Muscle layer of colon (tissue), 2 donors: ENCODE data around the gene HHEX.
A peak's percentile ranks its signal among the peaks of the same experiment; 100 is the strongest.

ENCODE experiments used
- H3K27ac ChIP-seq: one replicate; pipeline ENCODE4 v1.7.0; 2013; ENCODE audit warnings: low read depth, mild to moderate bottlenecking, low read length, moderate library complexity
- H3K27me3 ChIP-seq, 2 donors: one replicate each; pipeline ENCODE4 v1.7.0; 2013; ENCODE audit warnings: low read length in 2 of 2, mild to moderate bottlenecking in 2 of 2; ENCODE audit not compliant: insufficient read depth in 2 of 2, control insufficient read depth in 1 of 2
- H3K36me3 ChIP-seq: one replicate; pipeline ENCODE4 v1.7.0; 2013; ENCODE audit warnings: mild to moderate bottlenecking, low read length; ENCODE audit not compliant: insufficient read depth
- H3K4me1 ChIP-seq: one replicate; pipeline ENCODE4 v1.7.0; 2013; ENCODE audit warnings: mild to moderate bottlenecking, low read length; ENCODE audit not compliant: insufficient read depth
- H3K4me3 ChIP-seq, 2 donors: one replicate each; pipeline ENCODE4 v1.7.0; 2013; ENCODE audit warnings: low read length in 2 of 2, low read depth in 1 of 2, mild to moderate bottlenecking in 1 of 2, moderate library complexity in 1 of 2
- H3K9ac ChIP-seq: one replicate; pipeline ENCODE4 v1.7.0; 2013; ENCODE audit warnings: low read length
- H3K9me3 ChIP-seq: one replicate; pipeline ENCODE4 v1.7.0; 2013; ENCODE audit warnings: mild to moderate bottlenecking, low read length
- donor health status: abdominal sarcoma.
- donor health status: Adenocarcinoma of cecum.

HHEX gene

GRCh38 chr10:92678206-92678605 lies 11.5 kb upstream of the HHEX start:
- no peaks in the 10 kb centered on the region for H3K4me1 ChIP-seq
- no peak overlapping the region for H3K27ac ChIP-seq
- H3K9ac ChIP-seq: no peak overlapping the region
- H3K9me3 ChIP-seq: no peaks in the 10 kb centered on the region
- no peak overlapping the region for H3K4me3 ChIP-seq
- H3K27me3 ChIP-seq: no peaks in the 10 kb centered on the region
- no peaks in the 10 kb centered on the region for H3K36me3 ChIP-seq

GRCh38 chr10:92681306-92681834 lies 8.4 kb upstream of the HHEX start:
- H3K4me3 ChIP-seq: no peak overlapping the region
- H3K36me3 ChIP-seq: no peaks in the 10 kb centered on the region
- no peaks in the 10 kb centered on the region for H3K9me3 ChIP-seq

GRCh38 chr10:92688573-92688926 lies 1.2 kb upstream of the HHEX start:
- peaks cover 5% of the 10 kb centered on the region for H3K4me1 ChIP-seq
- H3K9ac ChIP-seq: no peak overlapping the region
- H3K27me3 ChIP-seq: peaks cover 0 to 22% of the 10 kb centered on the region in 2 donors
- no peaks in the 10 kb centered on the region for H3K36me3 ChIP-seq
- no peaks in the 10 kb centered on the region for H3K9me3 ChIP-seq
- H3K27ac ChIP-seq: peak overlapping the region; percentile 66
- H3K4me3 ChIP-seq: peak overlapping the region; percentile 66 to 77

More at GRCh38 chr10:92681306-92681834, 8.4 kb upstream of the HHEX start:
- Histone ChIP-seq H3K27ac (no peak overlapping the region), H3K9ac (no peak overlapping the region), H3K4me1 (no peaks in the 10 kb centered on the region), H3K27me3 (no peaks in the 10 kb centered on the region)

- H3K36me3 ChIP-seq: no peaks in the 10 kb centered on the region
- H3K27me3 ChIP-seq: peaks cover 0 to 22% of the 10 kb centered on the region in 2 donors
- no peaks in the 10 kb centered on the region for H3K9me3 ChIP-seq
- peak overlapping the region; percentile 66 to 77 for H3K4me3 ChIP-seq
- peak overlapping the region; percentile 13 for H3K9ac ChIP-seq
- peak overlapping the region; percentile 66 for H3K27ac ChIP-seq
- peaks cover 5% of the 10 kb centered on the region for H3K4me1 ChIP-seq
Measured at GRCh38 chr10:92688927-92689662, 660 bp upstream of the HHEX start.

GRCh38 chr10:92690211-92690914 lies 608 bp downstream of the HHEX start:
- H3K36me3 ChIP-seq: peaks cover 3% of the 10 kb centered on the region
- peak overlapping the region; percentile 52 to 79 for H3K4me3 ChIP-seq
- peak overlapping the region; percentile 80 for H3K27ac ChIP-seq
- H3K9ac ChIP-seq: no peak overlapping the region
- H3K4me1 ChIP-seq: peaks cover 5% of the 10 kb centered on the region
- H3K9me3 ChIP-seq: no peaks in the 10 kb centered on the region
- H3K27me3 ChIP-seq: peaks cover 0 to 22% of the 10 kb centered on the region in 2 donors

GRCh38 chr10:92690915-92691590 lies 1.3 kb downstream of the HHEX start:
- peaks cover 5% of the 10 kb centered on the region for H3K4me1 ChIP-seq
- peak overlapping the region; percentile 1 to 52 for H3K4me3 ChIP-seq
- H3K27me3 ChIP-seq: peaks cover 0 to 23% of the 10 kb centered on the region in 2 donors
- peaks cover 3% of the 10 kb centered on the region for H3K36me3 ChIP-seq
- no peak overlapping the region for H3K9ac ChIP-seq
- H3K27ac ChIP-seq: peak overlapping the region; percentile 22
- no peaks in the 10 kb centered on the region for H3K9me3 ChIP-seq

- Histone ChIP-seq H3K27me3 (peaks cover 0 to 28% of the 10 kb centered on the region in 2 donors), H3K9ac (no peak overlapping the region), H3K9me3 (no peaks in the 10 kb centered on the region), H3K27ac (peak overlapping the region; percentile 22), H3K36me3 (peaks cover 3% of the 10 kb centered on the region), H3K4me3 (peak overlapping the region; percentile 1 to 41), H3K4me1 (peaks cover 5% of the 10 kb centered on the region)
Measured at GRCh38 chr10:92691591-92692079, 1.9 kb downstream of the HHEX start.

- Histone ChIP-seq H3K36me3 (peaks cover 3% of the 10 kb centered on the region), H3K4me3 (peak overlapping the region; percentile 10 to 41), H3K27me3 (peaks cover 0 to 28% of the 10 kb centered on the region in 2 donors), H3K4me1 (peaks cover 5% of the 10 kb centered on the region), H3K9me3 (no peaks in the 10 kb centered on the region), H3K9ac (no peak overlapping the region), H3K27ac (no peak overlapping the region)
Measured at GRCh38 chr10:92692080-92692671, 2.4 kb downstream of the HHEX start.

GRCh38 chr10:92692697-92693533 lies 3.2 kb downstream of the HHEX start:
- no peak overlapping the region for H3K27ac ChIP-seq
- peaks cover 5% of the 10 kb centered on the region for H3K4me1 ChIP-seq
- H3K36me3 ChIP-seq: peaks cover 3% of the 10 kb centered on the region
- H3K9ac ChIP-seq: no peak overlapping the region
- H3K4me3 ChIP-seq: peak overlapping the region; percentile 10 to 41
- H3K27me3 ChIP-seq: peaks cover 0 to 28% of the 10 kb centered on the region in 2 donors
- H3K9me3 ChIP-seq: no peaks in the 10 kb centered on the region

- H3K36me3 ChIP-seq: peaks cover 3% of the 10 kb centered on the region
- H3K9ac ChIP-seq: no peak overlapping the region
- H3K9me3 ChIP-seq: no peaks in the 10 kb centered on the region
- no peak overlapping the region for H3K4me3 ChIP-seq
- H3K27ac ChIP-seq: no peak overlapping the region
- H3K4me1 ChIP-seq: peaks cover 2% of the 10 kb centered on the region
- H3K27me3 ChIP-seq: peaks cover 0 to 28% of the 10 kb centered on the region in 2 donors
Measured at GRCh38 chr10:92693534-92693893, 3.8 kb downstream of the HHEX start.
